ENCODE results near the gene RPTOR.
A peak's percentile ranks its signal among the peaks of the same experiment; 100 is the strongest.
"Not testable (repeated sequence)": the region's sequence is repeated elsewhere in the genome, so short reads cannot be mapped to it uniquely, and the experiment has no call there.

RPTOR gene

DNA sequence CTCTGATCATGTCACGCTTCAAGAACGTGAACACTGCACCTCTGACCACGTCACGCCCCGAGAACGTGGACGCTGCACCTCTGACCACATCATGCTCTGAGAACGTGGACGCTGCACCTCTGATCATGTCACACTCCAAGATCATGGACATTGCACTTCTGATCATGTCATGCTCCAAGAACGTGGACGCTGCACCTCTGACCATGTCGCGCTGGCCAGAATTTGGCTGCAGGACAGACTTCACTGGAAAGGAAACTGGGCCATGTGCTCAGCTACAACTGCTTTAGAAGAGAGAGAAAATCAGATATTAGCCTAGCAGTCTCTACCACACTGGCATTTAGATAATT, 182.7 kb downstream of the RPTOR start:
- DNase-seq = no peak

- no peak for DNase-seq
These were observed 184.4 kb downstream of the RPTOR start for GRCh38 chr17:80729016-80729415.

DNA sequence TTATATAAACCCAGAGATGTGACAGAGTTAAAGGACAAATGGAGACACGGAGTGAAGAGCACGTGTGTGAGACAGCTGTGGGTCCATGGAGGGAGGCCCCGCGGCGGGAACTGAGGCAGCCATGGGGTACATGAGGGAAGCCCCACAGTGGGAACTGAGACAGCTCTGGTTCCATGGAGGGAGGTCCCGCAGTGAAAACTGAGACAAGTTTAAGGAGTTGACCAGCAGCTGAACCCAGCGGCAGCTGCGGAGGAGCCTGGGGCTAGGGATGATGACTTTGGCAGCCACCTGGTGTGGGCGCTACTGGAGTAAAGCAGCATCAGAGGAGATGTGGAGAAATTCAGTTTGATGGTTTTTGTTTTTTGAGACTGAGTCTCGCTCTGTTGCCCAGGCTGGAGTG, 185.1 kb downstream of the RPTOR start:
- no peak for DNase-seq

- no peak for DNase-seq
These were observed 186.1 kb downstream of the RPTOR start for GRCh38 chr17:80730739-80731138.

DNA sequence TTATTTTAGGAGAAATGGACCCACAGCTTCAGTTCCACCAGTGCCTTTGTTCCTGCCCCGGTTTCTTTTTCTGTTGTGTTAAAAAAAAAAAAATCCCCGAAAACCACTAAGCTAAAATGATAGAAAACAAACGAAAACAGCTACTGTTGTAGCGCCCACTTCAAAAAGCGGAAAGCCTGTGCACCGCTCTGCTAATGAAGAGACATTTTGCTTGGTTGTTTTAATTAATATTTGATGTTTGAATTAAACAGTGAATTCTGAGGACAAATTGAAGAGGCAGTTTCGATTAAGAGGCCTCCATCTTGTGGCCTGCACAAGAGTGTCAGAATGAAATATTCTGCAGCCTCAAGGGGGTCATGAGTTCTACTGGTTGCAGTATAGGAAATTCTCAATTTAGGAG, 186.7 kb downstream of the RPTOR start:
- DNase-seq = peak; percentile 35

- DNase-seq = no peak
These were observed 187.6 kb downstream of the RPTOR start for GRCh38 chr17:80732268-80732667.

DNA sequence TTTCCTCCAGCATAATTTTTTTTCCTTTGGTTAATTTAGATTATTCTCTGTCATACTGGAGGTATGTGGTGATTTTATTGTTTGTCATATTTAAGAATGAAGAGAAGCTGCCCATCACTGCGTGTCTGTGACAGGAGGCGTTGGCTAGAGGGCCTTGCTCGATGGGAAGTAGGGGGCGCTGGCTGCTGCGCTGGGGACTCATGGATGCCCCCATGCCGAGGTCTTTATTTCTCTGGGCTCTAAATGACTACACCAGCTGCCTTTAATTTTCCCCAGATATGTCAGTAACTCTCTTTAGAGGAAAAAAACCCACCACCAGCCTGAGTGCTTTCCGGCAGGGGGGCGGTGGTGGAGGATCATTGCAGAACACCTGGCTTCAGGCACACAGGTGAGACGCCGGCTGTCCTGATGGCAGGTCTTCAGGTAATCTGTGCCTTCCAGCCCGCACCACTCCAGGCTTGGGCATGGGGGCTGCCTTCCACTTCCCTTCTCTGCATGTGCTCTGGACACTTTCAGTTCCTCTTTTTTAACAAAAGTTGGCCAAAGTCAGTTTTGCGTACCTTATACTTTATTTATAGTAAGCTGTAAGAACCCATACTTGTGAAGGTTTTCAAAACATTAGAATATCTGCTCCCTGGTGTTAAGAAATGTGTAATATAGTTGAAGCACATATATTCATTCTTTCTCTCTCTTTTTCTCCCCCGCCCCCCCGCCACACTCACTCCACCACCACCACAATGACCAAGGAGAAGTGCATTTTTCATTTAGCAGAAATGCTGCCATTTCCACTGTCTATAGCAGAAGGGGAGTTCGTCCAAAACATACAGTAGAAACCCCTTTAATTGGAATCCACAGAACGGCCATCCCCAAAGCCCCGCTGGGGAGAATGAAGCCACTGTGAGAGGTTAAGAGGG, 192.7 kb downstream of the RPTOR start:
- DNase-seq = no peak

GRCh38 chr17:80738020-80738808, 193.6 kb downstream of the RPTOR start:
- no peak for DNase-seq

- no peak for DNase-seq
These were observed 194.5 kb downstream of the RPTOR start for GRCh38 chr17:80738987-80739730.

GRCh38 chr17:80740141-80740540, 195.5 kb downstream of the RPTOR start:
- DNase-seq = no peak

- DNase-seq = no peak
These were observed 197.5 kb downstream of the RPTOR start for GRCh38 chr17:80742091-80742490.

GRCh38 chr17:80742581-80743180, 198.0 kb downstream of the RPTOR start:
- DNase-seq = no peak

GRCh38 chr17:80743181-80743771, 198.6 kb downstream of the RPTOR start:
- DNase-seq = peak; percentile 36

- not testable (repeated sequence) for DNase-seq
These were observed 199.3 kb downstream of the RPTOR start for GRCh38 chr17:80743973-80744372.

- not testable (repeated sequence) for DNase-seq
These were observed 200.1 kb downstream of the RPTOR start for GRCh38 chr17:80744725-80745124.

GRCh38 chr17:80745183-80745582, 200.5 kb downstream of the RPTOR start:
- DNase-seq = no peak

GRCh38 chr17:80746262-80746935, 201.8 kb downstream of the RPTOR start:
- DNase-seq = no peak

- no peak for DNase-seq
These were observed 202.8 kb downstream of the RPTOR start for GRCh38 chr17:80747469-80747868.

DNA sequence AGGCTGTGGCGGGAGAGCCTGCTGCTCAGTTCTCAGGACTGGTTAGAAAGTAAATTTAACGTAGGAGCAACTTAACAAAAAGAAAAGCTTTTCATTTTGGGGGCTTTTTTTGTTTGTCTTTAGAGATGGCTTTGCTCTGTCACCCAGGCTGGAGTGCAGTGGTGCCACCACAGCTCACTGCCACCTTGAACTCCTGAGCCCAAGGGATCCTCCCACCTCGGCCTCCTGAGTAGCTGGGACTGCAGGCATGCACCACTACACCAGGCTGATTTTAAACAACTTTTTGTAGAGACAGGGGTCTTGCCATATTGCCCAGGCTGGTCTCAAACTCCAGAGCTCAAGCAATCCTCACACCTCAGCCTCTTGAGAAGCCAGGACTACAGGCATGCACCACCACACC, 205.0 kb downstream of the RPTOR start:
- DNase-seq = no peak

DNA sequence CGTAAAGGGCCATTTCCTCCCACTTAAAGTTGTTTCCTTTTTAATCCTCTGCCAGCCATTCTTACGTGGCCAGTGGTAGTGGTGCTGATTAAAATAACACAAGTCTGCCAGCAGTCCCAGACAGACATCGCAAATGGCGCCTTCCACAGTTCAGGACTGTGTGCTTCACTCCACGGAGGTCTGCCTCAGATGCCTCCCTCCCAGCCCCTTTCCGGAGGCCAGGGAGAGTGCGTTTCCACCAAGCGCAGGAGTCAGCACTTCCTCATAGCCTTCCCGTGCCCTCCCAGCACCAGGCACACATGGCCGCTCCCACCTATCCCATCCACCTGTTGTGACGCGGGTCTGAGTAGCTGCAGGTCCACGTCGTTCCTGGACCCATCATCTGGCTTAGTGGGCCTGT, 205.6 kb downstream of the RPTOR start:
- no peak for DNase-seq

DNA sequence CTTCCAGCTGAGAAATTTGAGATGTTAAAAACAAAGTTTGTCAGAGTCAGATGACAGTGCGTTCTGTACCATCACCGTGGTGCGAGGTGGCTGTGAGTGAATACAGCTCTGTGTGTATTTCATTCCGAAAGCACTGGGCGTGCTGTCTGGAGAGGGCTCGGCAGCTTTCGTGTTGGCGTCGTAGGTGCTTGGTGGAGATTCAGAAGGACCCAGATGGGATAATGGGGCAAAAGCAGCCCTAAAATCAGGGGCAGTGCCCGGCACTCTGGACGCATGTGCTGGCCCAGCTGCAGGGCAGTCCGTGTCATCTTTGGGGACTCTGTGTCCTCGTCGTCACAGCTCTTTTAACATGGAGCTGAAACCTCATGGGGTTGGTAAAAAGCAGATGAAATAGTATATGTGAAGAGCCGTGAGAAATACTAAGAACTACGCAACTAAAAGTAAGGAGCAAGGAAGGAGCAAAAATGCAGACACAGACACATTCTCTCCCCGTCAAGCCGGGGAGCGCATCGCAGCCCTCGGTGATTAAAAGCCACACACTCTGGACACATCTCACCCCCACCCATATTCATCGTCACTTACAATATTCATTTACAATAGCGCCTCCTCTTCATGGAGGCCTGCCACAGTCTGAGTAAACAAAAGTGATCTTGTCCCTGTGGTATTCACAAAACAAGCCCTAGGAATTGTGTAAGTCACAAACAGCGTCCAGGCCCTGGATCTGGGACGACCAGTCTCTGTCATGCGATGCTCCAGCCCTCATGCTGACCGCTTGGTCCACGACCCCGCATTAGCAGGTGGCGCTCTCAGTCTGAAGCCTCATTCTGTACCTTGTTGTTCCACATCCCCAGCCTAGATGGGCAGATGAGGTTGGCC, 206.7 kb downstream of the RPTOR start:
- no peak for DNase-seq

Data from CD4-positive, alpha-beta T cell treated with Interleukin-21 for 1 hour (primary cell).